Epidermal melanocyte (primary cell): Measurements from ENCODE around the gene KIAA1586.
"Not testable (repeated sequence)": the region's sequence is repeated elsewhere in the genome, so short reads cannot be mapped to it uniquely, and the experiment has no call there.

Source experiments
- DNase-seq: peaks from one replicate; pipeline ENCODE4 v3.0.0; 2011; ENCODE audit warnings: low spot score; ENCODE audit not compliant: insufficient read length

The KIAA1586 gene, protein sequence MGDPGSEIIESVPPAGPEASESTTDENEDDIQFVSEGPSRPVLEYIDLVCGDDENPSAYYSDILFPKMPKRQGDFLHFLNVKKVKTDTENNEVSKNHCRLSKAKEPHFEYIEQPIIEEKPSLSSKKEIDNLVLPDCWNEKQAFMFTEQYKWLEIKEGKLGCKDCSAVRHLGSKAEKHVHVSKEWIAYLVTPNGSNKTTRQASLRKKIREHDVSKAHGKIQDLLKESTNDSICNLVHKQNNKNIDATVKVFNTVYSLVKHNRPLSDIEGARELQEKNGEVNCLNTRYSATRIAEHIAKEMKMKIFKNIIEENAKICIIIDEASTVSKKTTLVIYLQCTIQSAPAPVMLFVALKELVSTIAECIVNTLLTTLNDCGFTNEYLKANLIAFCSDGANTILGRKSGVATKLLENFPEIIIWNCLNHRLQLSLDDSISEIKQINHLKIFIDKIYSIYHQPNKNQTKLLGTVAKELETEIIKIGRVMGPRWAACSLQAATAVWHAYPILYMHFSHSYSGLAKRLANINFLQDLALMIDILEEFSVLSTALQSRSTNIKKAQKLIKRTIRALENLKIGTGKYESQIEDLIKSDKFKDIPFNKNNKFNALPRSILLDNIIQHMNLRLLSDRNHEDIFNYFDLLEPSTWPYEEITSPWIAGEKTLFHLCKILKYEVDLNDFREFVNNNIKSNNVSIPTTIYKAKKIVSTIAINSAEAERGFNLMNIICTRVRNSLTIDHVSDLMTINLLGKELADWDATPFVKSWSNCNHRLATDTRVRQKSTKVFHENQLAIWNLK

DNA sequence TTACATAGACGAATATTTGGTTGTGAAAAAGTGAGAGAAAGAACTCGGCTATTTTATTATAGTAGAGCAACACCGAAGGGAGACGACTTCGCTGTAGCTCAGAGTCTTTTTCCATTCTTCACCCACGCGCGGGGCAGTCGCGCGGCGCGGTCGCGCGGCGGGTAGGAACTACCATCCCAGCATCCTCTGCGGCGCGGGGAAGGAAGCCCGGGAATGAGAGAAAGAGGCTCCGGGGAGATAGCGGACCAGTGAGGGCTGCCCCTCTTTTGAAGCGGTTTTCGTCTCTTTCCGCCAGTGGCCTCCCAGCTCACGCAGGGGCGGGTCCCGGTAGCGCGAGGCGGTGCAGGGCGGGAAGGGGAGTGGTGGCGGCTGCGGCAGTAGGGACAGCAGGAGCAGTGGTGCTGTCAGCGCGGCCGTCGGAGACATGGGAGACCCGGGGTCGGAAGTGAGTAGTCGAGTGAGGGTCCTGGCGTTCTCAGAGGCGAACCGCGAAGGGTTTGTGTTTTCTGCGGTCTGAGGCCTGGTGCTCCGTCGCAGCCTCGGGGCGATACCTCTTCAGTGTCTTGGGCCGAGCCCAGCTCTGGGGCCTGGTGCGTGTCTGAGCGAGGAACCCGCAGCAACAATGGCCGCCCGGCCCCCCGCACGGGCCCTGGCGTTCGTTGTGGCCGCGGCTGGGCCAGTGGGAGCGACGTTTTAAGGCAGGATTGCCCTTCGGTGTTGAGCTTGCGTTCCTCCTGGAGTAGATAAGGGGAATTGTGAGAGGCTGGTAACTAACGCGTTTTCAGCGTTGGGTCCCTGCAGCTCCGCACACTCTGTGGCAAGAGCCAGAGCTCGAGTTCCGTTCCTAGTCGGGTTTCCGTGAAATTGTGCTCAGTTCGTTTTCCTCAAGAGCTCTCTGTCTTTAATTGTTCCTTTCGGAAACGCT, at the start of gene KIAA1586:
Gene KIAA1586, plus strand, starts transcription at position 362 of the 925 bp plus-strand sequence. Its CDS starts 63 bp downstream, at position 425.
- peak; percentile 81 for DNase-seq

DNA sequence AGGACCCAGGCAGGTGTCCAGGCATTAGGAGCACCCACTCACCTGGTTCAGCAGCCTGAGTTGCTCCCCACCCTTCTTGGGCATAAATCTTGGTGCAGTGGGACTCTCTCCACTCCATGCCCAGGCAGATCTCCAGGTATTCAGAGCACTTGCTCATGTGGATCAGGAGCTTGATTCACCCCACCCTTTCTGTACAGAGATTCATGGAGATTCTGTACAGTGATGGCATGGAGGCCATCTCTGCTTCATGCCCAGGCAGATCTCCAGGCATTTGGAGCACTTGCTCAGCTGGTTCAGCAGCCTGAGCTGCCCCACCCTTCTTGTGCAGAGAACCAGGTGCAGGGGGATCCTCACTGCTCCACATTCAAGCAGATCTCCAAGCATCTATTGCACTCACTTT, 47.4 kb upstream of the KIAA1586 start:
- DNase-seq: no peak

- not testable (repeated sequence) for DNase-seq
Measured at GRCh38 chr6:56999748-57000147, 46.7 kb upstream of the KIAA1586 start.

DNA sequence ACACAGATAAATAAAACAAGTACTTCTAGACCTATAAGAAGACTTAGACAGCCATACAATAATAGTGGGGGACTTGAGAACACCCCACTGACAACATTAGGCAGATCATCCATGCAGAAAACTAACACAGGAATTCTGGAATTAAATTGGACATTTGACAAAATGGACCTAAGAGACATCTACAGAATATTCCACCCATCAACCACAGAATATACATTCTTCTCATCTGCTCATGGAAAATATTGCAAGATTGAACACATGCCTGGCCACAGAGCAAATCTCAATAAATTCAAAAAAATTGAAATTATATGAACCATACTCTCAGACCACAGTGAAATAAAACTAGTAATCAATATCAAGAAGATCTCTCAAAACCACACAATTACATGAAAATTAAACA, 44.3 kb upstream of the KIAA1586 start:
- no peak for DNase-seq

GRCh38 chr6:57004292-57004691, 42.2 kb upstream of the KIAA1586 start:
- DNase-seq: no peak

GRCh38 chr6:57006101-57006500, 40.4 kb upstream of the KIAA1586 start:
- no peak for DNase-seq

DNA sequence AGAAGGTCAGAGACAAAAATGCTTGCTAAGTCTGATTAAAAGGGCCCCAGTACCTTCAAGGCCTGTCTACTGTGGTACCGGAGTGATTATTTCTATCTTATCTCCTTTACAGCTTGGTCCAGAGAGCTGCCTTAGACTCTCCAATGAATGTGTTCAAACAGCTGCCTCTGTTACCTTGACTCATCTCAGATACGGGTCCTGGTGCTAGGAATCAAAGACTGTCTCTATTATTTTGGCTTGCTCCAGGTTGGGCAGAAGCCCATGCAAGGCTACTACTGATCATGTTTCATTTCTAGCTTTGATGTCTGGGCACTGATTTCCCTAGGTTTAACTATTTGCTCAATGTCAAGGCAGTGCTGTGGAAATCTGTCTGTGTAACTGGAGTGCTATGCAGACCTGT, 38.4 kb upstream of the KIAA1586 start:
- not testable (repeated sequence) for DNase-seq

DNA sequence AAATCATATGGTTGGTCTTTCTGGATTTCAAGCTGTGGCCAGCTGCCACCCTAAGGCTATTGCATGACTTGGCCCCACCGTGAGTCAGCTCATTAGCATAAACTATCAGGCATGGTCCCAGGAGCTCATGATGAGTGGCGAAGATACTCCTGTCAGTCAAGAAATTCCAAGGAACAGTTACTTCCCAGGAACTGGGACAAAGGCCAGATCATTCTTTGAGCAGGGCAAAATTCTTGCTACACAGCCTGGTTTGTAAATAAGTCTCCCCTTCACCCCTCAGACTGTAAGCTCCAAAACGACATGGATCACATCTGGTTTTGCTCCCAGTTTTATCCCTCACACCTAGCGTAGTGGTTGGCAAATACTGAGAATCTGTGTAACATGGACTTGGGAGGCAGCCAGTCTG, 33.0 kb upstream of the KIAA1586 start:
- DNase-seq: peak; percentile 21

DNA sequence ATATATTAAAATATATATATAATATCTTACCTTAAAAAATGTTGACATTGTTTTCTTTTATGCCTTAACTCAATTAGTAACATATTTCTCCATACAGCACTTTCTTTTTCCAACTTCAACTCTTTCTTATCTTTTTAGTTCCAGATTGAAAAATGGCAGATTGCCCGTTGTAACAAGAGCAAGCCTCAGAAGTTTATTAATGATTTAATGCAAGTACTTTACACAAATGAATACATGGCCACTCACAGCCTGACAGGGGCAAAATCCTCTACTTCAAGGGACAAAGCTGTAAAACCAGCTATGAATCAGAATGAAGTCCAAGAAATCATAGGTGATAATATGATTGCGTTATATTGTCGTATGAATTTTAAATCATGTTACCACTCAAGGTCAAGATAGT, 29.4 kb upstream of the KIAA1586 start:
- no peak for DNase-seq

DNA sequence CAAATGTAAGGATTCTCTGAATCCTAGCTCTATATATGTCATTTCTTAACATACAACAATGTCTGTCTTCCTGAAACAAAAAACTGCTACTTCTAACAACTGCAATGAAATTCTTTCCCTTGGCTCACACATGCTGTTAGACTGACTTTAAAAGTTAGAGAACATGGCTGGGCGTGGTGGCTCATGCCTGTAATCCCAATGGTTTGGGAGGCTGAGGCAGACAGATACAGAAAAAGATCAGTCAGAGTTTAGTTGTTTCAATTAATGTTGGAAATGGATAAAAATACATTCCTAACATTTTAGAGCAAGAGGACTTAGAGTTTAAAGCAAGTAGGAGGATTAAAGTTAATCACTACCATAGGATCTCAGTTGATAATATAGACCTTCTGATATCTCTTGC, 28.7 kb upstream of the KIAA1586 start:
- DNase-seq: no peak

- DNase-seq: no peak
Measured at GRCh38 chr6:57019434-57019833, 27.1 kb upstream of the KIAA1586 start.

GRCh38 chr6:57021086-57021720, 25.3 kb upstream of the KIAA1586 start:
- peak; percentile 61 for DNase-seq

- DNase-seq: no peak
Measured at GRCh38 chr6:57024321-57024720, 22.2 kb upstream of the KIAA1586 start.

DNA sequence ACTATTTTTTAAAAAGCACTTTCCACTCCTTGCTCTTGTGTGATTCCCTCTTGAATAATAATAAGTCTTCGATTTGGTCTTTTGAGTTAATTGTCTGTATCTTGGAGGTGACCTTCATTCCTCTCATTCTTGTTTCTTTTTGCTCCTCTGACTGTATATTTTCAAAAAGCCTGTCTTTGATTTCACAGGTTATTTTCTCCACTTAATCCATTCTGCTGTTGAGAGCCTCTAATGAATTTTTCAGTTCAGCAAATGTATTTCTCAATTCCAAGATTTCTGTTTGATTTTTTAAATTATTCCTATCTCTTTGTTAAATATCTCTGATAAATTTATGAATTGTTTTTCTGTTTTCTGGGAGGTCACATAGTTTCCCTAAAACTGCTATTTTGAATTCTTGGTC, 21.7 kb upstream of the KIAA1586 start:
- no peak for DNase-seq

- DNase-seq: no peak
Measured at GRCh38 chr6:57026001-57026400, 20.5 kb upstream of the KIAA1586 start.

GRCh38 chr6:57027301-57027700, 19.2 kb upstream of the KIAA1586 start:
- DNase-seq: no peak

DNA sequence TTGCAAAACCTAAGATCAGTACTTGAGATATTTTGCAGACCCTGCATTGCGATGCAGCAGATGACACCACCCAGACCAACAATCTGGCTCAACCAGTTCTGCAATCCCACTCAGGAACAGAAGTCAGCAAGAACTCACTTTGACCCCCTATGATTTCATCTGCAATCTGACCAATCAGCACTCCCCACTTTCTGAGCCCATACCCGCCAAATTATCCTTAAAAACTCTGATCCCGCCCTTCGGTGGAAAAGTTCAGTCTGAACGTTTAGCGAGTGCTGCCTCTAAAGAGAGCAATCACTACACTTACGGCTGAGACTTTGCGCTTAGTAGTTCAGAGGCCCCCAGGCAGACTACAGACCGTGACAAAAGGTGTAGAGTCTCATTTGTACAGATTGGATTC, 17.3 kb upstream of the KIAA1586 start:
- no peak for DNase-seq

- DNase-seq: no peak
Measured at GRCh38 chr6:57033228-57033627, 13.3 kb upstream of the KIAA1586 start.

DNA sequence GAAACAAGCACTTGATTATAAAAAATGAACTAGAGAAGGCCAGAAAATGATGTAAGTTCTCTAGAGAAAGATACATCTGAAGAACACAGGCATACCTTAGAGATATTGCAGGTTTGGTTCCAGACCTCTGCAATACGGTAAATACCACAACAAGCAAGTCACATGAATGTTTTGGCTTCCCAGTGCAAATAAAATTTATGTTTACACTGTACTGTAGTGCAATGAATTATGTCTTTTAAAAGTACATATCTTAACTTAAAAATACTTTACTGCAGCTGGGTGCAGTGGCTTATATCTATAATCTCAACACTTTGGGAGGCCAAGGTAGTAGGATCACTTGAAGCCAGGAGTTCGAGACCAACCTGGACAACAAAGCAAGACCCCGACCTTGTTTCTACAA, 10.9 kb upstream of the KIAA1586 start:
- no peak for DNase-seq

- DNase-seq: no peak
Measured at GRCh38 chr6:57038906-57039305, 7.6 kb upstream of the KIAA1586 start.

GRCh38 chr6:57040011-57040410, 6.5 kb upstream of the KIAA1586 start:
- no peak for DNase-seq
